Measurements from ENCODE around the gene GCNA.

GCNA gene

GRCh38 chrX:71612256-71612655 is 34.0 kb downstream of the GCNA start:
- DNase-seq (ENCODE audit: low read depth in 1 of 2, low spot score in 1 of 2): no peak

- no peak for DNase-seq (ENCODE audit: low read depth in 1 of 2, low spot score in 1 of 2)
Measured at GRCh38 chrX:71615056-71615455, 36.8 kb downstream of the GCNA start.

- no peak for DNase-seq (ENCODE audit: low read depth in 1 of 2, low spot score in 1 of 2)
Measured at GRCh38 chrX:71615954-71616353, 37.7 kb downstream of the GCNA start.

- no peak for DNase-seq (ENCODE audit: low read depth in 1 of 2, low spot score in 1 of 2)
Measured at GRCh38 chrX:71616672-71617529, 38.7 kb downstream of the GCNA start.

- no peak for DNase-seq (ENCODE audit: low read depth in 1 of 2, low spot score in 1 of 2)
Measured at GRCh38 chrX:71617742-71618141, 39.5 kb downstream of the GCNA start.

- peak; percentile 21 to 73 for DNase-seq (ENCODE audit: low read depth in 1 of 2, low spot score in 1 of 2)
Measured at GRCh38 chrX:71618303-71618721, 40.1 kb downstream of the GCNA start, which contains the start of gene CXCR3. Gene CXCR3, minus strand, starts transcription at chrX:71618511. Its CDS starts 62 bp downstream, at chrX:71618449.

GRCh38 chrX:71618787-71619186 is 40.5 kb downstream of the GCNA start:
- no peak for DNase-seq (ENCODE audit: low read depth in 1 of 2, low spot score in 1 of 2)

GRCh38 chrX:71619193-71619592 is 41.0 kb downstream of the GCNA start:
- peak in 1 of 2 donors; percentile 74 for DNase-seq (ENCODE audit: low read depth in 1 of 2, low spot score in 1 of 2)

- DNase-seq (ENCODE audit: low read depth in 1 of 2, low spot score in 1 of 2): no peak
Measured at GRCh38 chrX:71619986-71620385, 41.7 kb downstream of the GCNA start.

GRCh38 chrX:71621603-71622002 is 43.4 kb downstream of the GCNA start:
- no peak for DNase-seq (ENCODE audit: low read depth in 1 of 2, low spot score in 1 of 2)

- no peak for DNase-seq (ENCODE audit: low read depth in 1 of 2, low spot score in 1 of 2)
Measured at GRCh38 chrX:71622032-71622575, 43.9 kb downstream of the GCNA start.

- DNase-seq (ENCODE audit: low read depth in 1 of 2, low spot score in 1 of 2): peak; percentile 16 to 63
Measured at GRCh38 chrX:71622576-71623450, 44.6 kb downstream of the GCNA start.

GRCh38 chrX:71623714-71624113 is 45.5 kb downstream of the GCNA start:
- DNase-seq (ENCODE audit: low read depth in 1 of 2, low spot score in 1 of 2): no peak

GRCh38 chrX:71625471-71625870 is 47.2 kb downstream of the GCNA start:
- no peak for DNase-seq (ENCODE audit: low read depth in 1 of 2, low spot score in 1 of 2)

GRCh38 chrX:71626576-71626975 is 48.3 kb downstream of the GCNA start:
- DNase-seq (ENCODE audit: low read depth in 1 of 2, low spot score in 1 of 2): no peak

- DNase-seq (ENCODE audit: low read depth in 1 of 2, low spot score in 1 of 2): no peak
Measured at GRCh38 chrX:71627588-71628404, 49.6 kb downstream of the GCNA start.

- no peak for DNase-seq (ENCODE audit: low read depth in 1 of 2, low spot score in 1 of 2)
Measured at GRCh38 chrX:71629467-71629866, 51.2 kb downstream of the GCNA start.

- no peak for DNase-seq (ENCODE audit: low read depth in 1 of 2, low spot score in 1 of 2)
Measured at GRCh38 chrX:71632923-71633657, 54.9 kb downstream of the GCNA start.

GRCh38 chrX:71634366-71634765 is 56.1 kb downstream of the GCNA start:
- no peak for DNase-seq (ENCODE audit: low read depth in 1 of 2, low spot score in 1 of 2)

Measured in activated CD4-positive, alpha-beta T cell treated with anti-CD3 and anti-CD28 coated beads, Interleukin-2, amount 50 U/mL, for 24 hours (primary cell).